GM12875 (cell line): ENCODE measurements around the gene CPNE7.

ENCODE experiments used
- H3K4me3 ChIP-seq: one replicate; pipeline ENCODE4 v1.5.1; 2011; ENCODE audit warnings: low read depth, low read length, control low read depth
- TF ChIP-seq, protein P1 (sequence below): IDR thresholded peaks from 2 replicates; pipeline ENCODE4 v1.5.1; 2011; ENCODE audit warnings: low read depth, mild to moderate bottlenecking, control low read depth, inconsistent platforms, low read length, moderate library complexity, borderline replicate concordance; ENCODE audit not compliant: insufficient read depth

CPNE7 gene

DNA sequence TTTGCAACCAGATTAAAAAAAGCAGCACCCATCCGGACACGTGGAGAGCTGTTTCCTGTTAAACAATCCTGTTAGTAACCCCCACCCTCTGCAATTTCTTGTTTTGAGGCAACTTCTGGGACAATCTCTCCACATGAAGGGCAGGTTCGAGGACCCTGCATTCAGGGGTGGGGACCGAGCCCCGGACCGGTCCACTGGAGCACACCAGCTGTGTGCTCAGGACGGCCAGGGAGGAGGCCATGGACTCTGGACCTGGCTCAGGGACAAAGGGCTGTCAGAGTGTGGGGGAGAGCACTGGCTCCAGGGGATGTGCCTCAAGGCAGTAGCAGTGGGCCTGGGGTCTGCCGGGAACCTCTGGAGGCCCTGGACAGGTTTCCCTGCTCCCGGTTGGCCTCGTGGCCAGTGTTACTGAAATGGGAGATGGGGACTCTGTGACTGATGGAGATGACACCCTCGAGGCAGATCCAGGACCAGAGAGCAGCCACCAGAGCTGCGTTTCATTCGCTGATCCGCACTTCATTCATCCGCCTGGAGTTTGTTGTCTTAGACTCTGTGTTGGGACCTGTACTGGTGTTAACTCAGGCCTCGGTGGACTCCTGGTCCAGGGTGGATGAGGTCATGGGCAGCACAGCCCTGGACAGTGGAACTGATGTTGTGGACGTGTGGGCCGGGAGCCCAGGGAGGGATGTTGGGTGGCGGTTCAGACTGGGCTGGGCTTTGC lies 2.9 kb upstream of the CPNE7 start:
- TF ChIP-seq, protein P1, sequence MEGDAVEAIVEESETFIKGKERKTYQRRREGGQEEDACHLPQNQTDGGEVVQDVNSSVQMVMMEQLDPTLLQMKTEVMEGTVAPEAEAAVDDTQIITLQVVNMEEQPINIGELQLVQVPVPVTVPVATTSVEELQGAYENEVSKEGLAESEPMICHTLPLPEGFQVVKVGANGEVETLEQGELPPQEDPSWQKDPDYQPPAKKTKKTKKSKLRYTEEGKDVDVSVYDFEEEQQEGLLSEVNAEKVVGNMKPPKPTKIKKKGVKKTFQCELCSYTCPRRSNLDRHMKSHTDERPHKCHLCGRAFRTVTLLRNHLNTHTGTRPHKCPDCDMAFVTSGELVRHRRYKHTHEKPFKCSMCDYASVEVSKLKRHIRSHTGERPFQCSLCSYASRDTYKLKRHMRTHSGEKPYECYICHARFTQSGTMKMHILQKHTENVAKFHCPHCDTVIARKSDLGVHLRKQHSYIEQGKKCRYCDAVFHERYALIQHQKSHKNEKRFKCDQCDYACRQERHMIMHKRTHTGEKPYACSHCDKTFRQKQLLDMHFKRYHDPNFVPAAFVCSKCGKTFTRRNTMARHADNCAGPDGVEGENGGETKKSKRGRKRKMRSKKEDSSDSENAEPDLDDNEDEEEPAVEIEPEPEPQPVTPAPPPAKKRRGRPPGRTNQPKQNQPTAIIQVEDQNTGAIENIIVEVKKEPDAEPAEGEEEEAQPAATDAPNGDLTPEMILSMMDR = no peak
- H3K4me3 ChIP-seq = no peak overlapping the region

DNA sequence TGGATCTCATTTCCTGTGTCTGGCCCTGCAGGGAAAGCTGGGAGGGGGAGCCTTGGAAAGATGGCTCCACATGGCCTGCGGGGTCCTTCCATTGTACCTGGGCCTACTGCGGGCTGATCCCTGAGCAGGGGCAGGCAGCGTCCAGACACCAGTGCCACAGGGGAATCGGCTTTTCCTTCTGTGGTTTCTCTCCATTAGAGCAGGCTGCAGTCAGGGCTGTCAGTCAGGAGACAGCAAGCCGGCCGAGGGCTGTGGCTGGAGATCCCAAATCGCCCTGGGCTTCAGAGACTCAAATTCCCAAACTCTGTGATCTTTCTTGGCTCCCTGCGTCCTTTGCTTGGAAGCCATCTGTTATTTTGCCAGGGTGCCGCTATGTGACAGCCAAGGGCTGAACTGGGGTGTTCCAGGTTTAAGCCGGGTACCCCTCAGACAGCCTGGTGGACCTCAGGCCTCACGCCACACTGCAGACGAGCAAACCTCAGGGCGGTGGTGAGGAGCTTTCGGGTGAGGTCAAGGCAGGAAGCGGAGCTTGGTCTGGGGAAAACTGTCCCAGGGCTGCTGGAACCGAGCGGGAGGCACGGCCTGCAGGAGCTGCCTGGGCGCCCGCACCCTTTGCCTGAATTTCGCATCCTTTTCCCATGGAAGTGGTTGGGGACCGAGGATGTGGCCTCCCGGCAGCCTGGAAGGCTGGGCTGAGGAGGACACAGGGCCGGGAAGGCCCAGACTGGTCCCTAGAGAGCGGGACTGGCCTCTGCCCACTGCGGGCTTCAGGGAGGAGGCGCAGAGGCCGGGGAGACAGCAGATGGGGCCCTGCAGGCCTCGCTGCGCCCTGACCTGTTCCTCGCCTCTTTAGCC lies 1.5 kb upstream of the CPNE7 start:
- TF ChIP-seq, protein P1 = no peak
- peak overlapping the region; percentile 65 for H3K4me3 ChIP-seq

DNA sequence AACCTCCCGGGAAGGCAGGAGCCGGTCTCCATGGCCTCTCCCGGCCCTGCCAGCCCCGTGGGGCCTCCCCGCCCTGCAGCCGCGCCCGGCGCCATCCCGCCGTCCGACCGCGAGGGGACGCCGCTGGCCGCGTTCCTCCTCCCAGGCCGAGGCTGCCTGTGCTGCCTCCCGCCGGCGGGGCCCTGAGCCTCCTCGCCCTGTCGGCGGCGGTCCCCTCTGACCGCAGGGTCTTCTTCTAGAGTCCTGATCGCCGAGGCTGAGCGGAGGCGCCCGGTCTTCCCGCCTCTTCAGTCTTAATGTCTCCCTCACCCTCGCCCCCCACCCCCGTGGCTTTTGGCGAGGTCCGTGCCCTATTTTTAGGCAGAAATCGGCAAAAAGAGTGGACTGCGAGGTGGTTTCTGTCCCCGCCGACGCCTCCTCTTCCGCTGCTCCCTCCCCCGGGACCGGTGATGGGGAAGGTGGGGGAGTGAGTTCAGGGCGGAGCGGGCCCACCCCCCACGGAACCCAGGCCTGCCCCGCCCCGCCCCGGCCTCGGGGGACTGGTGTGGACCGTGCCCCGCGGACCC lies 794 bp upstream of the CPNE7 start:
- TF ChIP-seq, protein P1 = peak; percentile 91
- H3K4me3 ChIP-seq = peak overlapping the region; percentile 65

DNA sequence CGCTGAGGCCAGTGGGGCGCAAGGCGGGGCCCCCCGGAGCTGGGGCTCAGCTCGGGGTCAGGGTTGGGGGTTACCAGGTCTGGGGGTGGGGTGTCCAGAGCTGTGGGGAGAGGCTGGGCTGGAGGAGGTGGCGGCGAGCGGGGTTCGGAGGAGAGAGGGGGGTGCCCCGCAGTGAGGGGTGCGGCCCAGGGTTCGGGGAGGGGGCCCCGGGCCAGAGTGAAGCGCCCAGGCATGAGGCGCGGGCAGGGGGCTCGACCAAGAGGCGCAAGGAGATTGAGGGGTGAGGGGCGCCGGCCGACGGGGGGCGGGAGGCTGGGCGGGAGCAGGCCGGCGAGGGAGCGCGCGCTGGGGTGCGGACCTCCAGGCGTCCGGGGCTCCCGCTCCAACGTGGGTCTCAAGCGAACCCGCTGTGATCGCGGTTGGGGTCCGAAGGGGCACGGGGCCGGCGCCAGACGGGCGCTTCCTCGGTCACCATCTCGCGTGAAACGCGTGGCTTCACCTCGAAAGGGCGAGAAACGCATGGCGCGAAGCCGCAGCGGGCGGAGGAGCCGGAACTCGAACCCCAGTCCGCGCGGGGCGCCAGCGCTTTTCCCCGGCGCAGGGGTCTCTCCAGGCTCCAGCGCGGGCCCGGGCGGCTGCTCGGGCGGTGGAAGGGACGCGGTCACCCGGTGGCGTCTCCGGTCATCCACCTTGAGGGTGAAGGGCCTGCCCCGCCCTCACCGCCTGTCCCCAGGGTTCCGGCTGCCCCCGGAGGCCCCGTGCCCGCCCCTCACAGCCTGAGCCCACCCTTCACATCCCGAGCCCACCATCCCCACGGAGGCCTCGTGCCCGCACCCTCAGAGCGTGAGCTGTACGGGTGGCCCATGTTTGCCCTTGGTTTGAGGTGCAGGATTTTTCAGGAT lies 846 bp downstream of the CPNE7 start:
- peak overlapping the region; percentile 65 for H3K4me3 ChIP-seq

DNA sequence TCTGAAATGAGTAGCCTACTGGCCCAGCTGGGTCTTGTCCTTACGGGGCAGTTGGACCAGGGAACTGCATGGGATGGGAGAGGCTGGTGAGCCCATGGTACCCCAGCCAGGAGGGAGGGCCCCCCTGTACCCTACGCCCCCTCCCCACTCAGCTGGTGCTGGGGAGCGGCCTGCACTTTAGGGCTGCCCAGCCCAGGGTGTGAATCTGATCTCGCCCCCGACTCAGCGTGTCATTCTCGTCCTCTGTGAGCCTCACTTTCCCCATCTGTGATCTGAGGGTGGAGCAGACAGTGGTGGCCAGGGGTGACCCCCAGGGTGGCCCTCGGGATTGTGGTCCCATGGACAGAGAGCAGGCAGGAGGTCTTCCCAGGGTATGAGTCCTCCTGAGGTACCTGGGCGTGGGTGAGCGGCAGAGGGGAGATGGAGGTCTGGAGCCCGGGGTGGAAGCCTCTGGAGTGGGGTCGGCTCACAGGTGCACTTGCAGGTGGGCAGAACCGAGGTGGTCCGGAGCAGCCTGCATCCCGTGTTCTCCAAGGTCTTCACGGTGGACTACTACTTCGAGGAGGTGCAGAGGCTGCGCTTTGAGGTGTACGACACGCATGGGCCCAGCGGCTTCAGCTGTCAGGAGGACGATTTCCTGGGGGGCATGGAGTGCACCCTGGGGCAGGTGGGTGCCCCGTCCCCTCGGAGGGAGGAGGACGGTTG lies 1.6 kb downstream of the CPNE7 start:
- TF ChIP-seq, protein P1 = no peak
- H3K4me3 ChIP-seq = no peak overlapping the region

More for the DNA sequence above, 846 bp downstream of the CPNE7 start:
- TF ChIP-seq, protein P1 = no peak

DNA sequence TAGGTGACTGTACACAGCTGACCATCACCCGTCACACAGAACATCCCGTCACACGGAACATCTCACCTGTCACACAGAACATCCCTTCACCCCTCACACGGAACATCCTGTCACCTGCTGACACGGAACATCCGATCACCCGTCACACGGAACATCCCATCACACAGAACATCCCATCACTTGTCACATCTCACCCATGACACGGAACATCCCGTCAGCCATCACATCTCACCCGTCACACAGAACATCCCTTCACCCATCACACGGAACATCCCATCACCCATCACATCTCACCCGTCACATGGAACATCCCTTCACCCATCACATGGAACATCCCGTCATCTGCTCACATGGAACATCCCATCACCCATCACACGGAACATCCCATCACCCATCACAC lies 3.8 kb downstream of the CPNE7 start:
- no peak overlapping the region for H3K4me3 ChIP-seq
- TF ChIP-seq, protein P1 = no peak
